HG02642 (cell line): ENCODE measurements around the gene SLC33A1.
A peak's percentile ranks its signal among the peaks of the same experiment; 100 is the strongest.
"Not testable (repeated sequence)": the region's sequence is repeated elsewhere in the genome, so short reads cannot be mapped to it uniquely, and the experiment has no call there.

Experiments used
- ATAC-seq: cut with Tn5 transposase; IDR thresholded peaks from one replicate; pipeline ENCODE4 v1.9.1; 2021; ENCODE audit warnings: mild to moderate bottlenecking; ENCODE audit not compliant: unreplicated experiment, poor library complexity

SLC33A1 gene

DNA sequence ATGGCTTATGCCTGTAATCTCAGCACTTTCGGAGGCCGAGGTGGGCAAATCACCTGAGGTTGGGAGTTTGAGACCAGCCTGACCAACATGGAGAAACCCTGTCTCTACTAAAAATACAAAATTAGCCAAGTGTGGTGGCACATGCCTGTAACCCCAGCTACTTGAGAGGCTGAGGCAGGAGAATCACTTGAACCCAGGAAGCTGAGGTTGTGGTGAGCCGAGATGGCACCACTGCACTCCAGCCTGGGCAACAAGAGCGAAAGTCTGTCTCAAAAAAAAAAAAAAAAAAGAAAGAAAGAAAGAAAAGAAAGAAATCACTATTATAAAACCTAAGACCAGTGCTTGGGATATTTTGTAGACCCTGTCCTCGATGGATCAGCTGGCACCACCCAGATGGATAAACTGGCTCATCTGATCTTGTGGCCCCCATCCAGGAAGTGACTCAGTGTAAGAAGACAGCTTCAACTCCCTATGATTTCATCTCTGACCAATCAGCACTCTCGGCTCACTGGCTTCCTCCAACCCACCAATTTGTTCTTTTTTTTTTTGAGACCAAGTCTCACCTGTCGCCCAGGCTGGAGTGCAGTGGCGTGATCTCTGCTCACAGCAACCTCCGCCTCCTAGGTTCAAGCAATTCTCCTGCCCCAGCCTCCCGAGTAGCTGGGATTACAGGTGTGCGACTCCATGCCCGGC is 8.2 kb upstream of the SLC33A1 start:
- ATAC-seq: not testable (repeated sequence)

GRCh38 chr3:155861476-155862183 is 7.4 kb upstream of the SLC33A1 start:
- no peak for ATAC-seq

DNA sequence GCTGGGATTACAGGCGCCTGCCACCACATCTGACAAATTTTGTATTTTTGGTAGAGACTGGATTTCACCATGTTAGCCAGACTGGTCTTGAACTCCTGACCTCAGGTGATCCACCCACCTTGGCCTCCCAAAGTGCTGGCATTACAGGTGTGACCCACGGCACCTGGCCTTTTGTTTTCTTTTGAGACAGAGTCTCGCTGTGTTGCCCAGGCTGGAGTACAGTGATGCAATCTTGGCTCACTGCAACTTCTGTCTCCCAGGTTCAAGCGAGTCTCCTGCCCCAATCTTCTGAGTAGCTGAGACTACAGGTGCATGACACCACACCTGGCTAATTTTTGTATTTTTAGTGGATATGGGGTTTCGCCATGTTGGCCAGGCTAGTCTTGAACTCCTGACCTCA is 6.2 kb upstream of the SLC33A1 start:
- ATAC-seq: not testable (repeated sequence)

- no peak for ATAC-seq
Measured at GRCh38 chr3:155859859-155860258, 5.6 kb upstream of the SLC33A1 start.

- peak; percentile 14 for ATAC-seq
Measured at GRCh38 chr3:155853214-155854140, 750 bp downstream of the SLC33A1 start.

- no peak for ATAC-seq
Measured at GRCh38 chr3:155852341-155852740, 1.9 kb downstream of the SLC33A1 start.

GRCh38 chr3:155849404-155849803 is 4.8 kb downstream of the SLC33A1 start:
- not testable (repeated sequence) for ATAC-seq

DNA sequence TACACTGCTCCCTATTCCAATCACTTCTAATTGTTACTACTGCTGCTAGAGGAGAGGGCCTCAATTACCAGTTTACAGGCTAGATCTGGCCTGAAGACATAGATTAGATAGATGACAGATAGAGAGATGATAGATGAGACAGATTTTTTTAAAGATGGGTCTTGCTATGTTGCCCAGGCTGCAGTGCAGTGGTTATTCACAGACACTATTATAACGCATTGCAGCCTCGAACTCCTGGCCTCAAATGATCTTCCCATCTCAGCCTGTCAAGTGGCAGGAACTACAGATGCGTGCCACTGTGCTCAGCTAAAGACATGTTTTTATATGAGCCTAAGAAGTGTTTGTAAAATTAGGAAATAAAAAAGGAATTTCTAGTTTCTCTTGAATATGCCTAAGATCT is 6.2 kb downstream of the SLC33A1 start:
- no peak for ATAC-seq

- no peak for ATAC-seq
Measured at GRCh38 chr3:155846119-155846518, 8.1 kb downstream of the SLC33A1 start.

DNA sequence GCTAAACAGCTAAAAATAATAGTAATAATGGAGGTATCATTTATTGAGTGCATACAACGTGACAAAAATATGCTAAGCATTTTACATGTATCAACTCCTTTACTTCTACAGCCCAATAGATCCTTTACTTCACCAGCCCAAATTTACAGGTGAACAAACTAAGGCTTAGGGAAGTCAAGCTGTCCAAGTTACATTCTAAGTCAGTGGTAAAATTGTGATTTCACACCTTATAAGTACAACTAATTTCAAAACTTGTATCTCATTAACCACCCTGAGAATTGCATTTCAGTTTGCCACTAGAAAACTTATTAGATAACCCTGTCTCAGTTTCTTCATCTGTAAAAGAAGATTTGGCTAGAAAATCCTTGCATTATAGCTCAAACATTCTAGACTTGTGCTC is 10.7 kb downstream of the SLC33A1 start:
- no peak for ATAC-seq

DNA sequence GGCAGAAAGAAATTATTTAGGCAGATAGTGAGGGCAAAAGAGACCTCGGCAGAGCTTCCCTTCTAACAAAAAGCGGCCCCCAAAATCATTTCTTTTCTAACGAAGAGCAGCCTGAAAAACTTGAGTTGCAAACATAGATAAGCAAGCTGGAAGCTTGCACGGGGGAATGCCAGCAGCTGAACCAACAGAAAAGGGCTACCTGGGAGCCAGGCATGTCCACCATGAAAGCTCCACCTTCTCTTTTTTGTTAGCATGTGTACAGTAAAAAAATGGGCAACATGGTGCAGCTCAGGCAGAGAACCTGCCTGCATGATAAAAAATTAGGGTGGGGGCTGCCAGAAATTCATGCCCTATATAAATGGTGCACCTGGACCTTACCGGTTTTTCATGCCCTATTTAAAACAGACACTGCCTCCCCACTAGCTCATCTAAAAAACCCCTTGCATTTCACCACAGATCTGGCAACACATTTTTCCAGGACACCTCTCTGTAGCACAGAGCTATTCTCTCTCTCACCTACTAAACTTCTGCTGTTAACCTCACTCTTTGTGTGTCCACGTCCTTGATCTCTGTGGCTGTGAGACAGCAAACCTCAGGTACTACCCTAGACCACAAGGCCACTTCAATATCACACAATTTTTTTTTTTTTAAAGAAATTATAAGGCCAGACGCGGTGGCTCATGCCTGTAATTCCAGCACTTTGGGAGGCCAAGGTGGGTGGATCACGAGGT is 18.7 kb downstream of the SLC33A1 start:
- no peak for ATAC-seq

GRCh38 chr3:155828490-155829098 is 25.6 kb downstream of the SLC33A1 start:
- not testable (repeated sequence) for ATAC-seq

- ATAC-seq: no peak
Measured at GRCh38 chr3:155815030-155815545, 39.1 kb downstream of the SLC33A1 start.

- not testable (repeated sequence) for ATAC-seq
Measured at GRCh38 chr3:155813224-155813623, 41.0 kb downstream of the SLC33A1 start.

DNA sequence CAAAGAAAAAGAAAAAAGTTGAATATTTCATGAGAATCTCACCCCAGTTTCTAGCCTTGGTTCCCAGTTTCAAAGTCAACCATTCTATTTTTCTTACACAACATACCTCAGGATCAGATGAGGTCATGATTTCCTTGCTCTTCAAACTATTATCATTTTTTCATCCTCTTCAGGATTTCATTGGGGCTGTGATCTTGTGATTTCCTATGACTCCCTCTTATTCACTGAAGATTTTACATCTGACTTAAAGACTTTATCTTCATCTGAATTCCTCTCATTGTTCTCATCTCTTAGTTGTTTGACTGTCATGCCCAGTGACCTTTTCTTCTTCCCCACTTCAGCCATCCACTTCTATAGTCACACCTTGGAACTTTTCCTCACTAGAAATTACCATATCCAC is 45.0 kb downstream of the SLC33A1 start:
- no peak for ATAC-seq

DNA sequence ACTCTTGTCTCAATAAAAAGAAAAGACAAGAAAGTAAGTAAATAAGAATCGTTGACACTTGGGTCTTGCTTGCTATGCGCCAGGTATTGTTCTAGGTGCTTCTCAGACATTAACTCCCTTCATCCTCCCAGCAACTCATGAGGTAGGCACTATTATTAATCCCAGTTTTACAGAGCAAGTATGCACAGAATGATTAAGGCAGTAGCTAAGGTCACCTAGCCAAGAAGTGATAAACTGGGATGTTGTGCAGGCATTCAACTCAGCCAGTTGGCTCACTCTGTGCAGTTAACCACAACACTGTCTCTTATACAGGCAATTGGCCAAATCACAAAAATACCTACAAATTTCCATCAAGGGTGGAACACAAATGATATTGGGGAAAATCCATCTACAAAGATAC is 46.4 kb downstream of the SLC33A1 start:
- no peak for ATAC-seq

- ATAC-seq: peak; percentile 98
Measured at GRCh38 chr3:155805802-155806618, 48.2 kb downstream of the SLC33A1 start, which contains the start of gene C3orf33. TSS of gene C3orf33 (minus strand) at chr3:155806278. CDS start at chr3:155806252, 26 bp downstream.

DNA sequence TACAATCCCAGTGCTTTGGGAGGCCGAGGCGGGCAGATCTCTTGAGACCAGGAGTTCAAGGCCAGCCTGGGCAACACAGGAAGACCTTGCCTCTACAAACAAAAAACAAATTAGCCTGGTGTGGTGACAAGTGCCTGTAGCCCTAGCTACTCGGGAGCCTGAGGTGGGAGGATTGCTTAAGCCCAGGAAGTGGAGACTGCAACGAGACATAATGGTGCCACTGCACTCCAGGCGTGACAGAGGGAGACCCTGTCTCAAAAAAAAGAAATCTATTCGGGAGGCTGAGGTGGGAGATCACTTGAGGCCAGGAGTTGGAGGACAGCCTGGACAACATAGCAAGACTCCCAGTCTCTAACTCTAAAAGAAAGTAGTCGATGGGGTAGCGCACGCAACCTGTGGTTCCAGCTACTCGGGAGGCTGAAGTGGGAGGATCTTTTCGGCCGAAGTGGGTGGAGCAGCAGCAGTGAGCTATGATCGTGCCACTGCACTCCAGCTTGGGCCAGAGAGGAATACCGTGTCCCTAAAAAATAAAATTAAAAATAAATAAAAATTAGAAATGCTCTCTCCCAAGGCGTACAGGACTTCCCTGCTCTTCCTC is 48.9 kb downstream of the SLC33A1 start:
- peak; percentile 17 for ATAC-seq
